Measurements from ENCODE around the gene SHH. TPM values are rescaled to one million over a fixed set of nuclear protein-coding genes. Genes with fewer than 3 reads are reported as not detected.

SHH gene
- total RNA-seq, 1 donor from 2014 or later: 7.3 TPM

- H3K27ac ChIP-seq: no peak overlapping the region
- no peak overlapping the region for H3K4me3 ChIP-seq
- H3K36me3 ChIP-seq: no peaks in the 10 kb centered on the region
- ATAC-seq (no peak), DNase-seq (peak; percentile 28)
- no peaks in the 10 kb centered on the region for H3K9me3 ChIP-seq
- intact Hi-C loops (cut with DNase I): loop anchor here (10.0 kb wide), 1 partner anchor 661 kb away; no protein-coding TSS in a partner anchor
- no peak for TF ChIP-seq CTCF (IDR thresholded peaks at IDR 0.05)
- peaks cover 76% of the 10 kb centered on the region for H3K27me3 ChIP-seq (ENCODE audit: low read depth)
- H3K4me1 ChIP-seq: peaks cover 30% of the 10 kb centered on the region
Observed at GRCh38 chr7:155813546-155814315, 1.5 kb upstream of the SHH start.

- H3K4me3 ChIP-seq: no peak overlapping the region
Observed at GRCh38 chr7:155813125-155813524, 862 bp upstream of the SHH start.

GRCh38 chr7:155811560-155811894, 736 bp downstream of the SHH start:
- DNase-seq: peak; percentile 48
- no peak for TF ChIP-seq CTCF (IDR thresholded peaks at IDR 0.05)
- ATAC-seq: peak in 1 of 2 donors; percentile 10
- Histone ChIP-seq H3K4me1 (peaks cover 47% of the 10 kb centered on the region), H3K9me3 (no peaks in the 10 kb centered on the region), H3K36me3 (no peaks in the 10 kb centered on the region), H3K27ac (no peak overlapping the region), H3K27me3 (ENCODE audit: low read depth) (peaks cover 93% of the 10 kb centered on the region), H3K4me3 (peak overlapping the region; percentile 35)
- intact Hi-C loops (cut with DNase I): loop anchor here (10.0 kb wide), 1 partner anchor 663 kb away; no protein-coding TSS in a partner anchor

More at GRCh38 chr7:155813125-155813524, 862 bp upstream of the SHH start:
- Histone ChIP-seq H3K4me1 (peaks cover 36% of the 10 kb centered on the region), H3K27ac (no peak overlapping the region), H3K9me3 (no peaks in the 10 kb centered on the region), H3K36me3 (no peaks in the 10 kb centered on the region), H3K27me3 (ENCODE audit: low read depth) (peaks cover 82% of the 10 kb centered on the region)
- no peak for TF ChIP-seq CTCF (IDR thresholded peaks at IDR 0.05)
- intact Hi-C loops (cut with DNase I): loop anchor here (10.0 kb wide), 1 partner anchor 662 kb away; no protein-coding TSS in a partner anchor
- DNase-seq (peak; percentile 12), ATAC-seq (no peak)

GRCh38 chr7:155810770-155811559, 1.3 kb downstream of the SHH start:
- intact Hi-C loops (cut with DNase I): loop anchor here (10.0 kb wide), 1 partner anchor 664 kb away; no protein-coding TSS in a partner anchor
- H3K9me3 ChIP-seq: no peaks in the 10 kb centered on the region
- H3K36me3 ChIP-seq: no peaks in the 10 kb centered on the region
- peak overlapping the region; percentile 86 for H3K27ac ChIP-seq
- TF ChIP-seq CTCF (IDR thresholded peaks at IDR 0.05): no peak
- peak; percentile 21 for DNase-seq
- peak overlapping the region; percentile 54 for H3K4me3 ChIP-seq
- H3K4me1 ChIP-seq: peaks cover 53% of the 10 kb centered on the region
- ATAC-seq: peak in 1 of 2 donors; percentile 7
- peaks cover 95% of the 10 kb centered on the region for H3K27me3 ChIP-seq (ENCODE audit: low read depth)

GRCh38 chr7:155809947-155810769, 2.1 kb downstream of the SHH start:
- H3K27me3 ChIP-seq (ENCODE audit: low read depth): peaks cover 95% of the 10 kb centered on the region
- DNase-seq (peak; percentile 46), ATAC-seq (no peak)
- peaks cover 61% of the 10 kb centered on the region for H3K4me1 ChIP-seq
- H3K9me3 ChIP-seq: no peaks in the 10 kb centered on the region
- H3K27ac ChIP-seq: peak overlapping the region; percentile 86
- H3K4me3 ChIP-seq: peak overlapping the region; percentile 54
- intact Hi-C loops (cut with DNase I): loop anchor here (10.0 kb wide), 1 partner anchor 665 kb away; no protein-coding TSS in a partner anchor
- no peaks in the 10 kb centered on the region for H3K36me3 ChIP-seq
- no peak for TF ChIP-seq CTCF (IDR thresholded peaks at IDR 0.05)
